K562 (cell line): Measurements from ENCODE around the gene NKAPL. TPM values are rescaled to one million over a fixed set of nuclear protein-coding genes. Genes with fewer than 3 reads are reported as not detected.

Experiments
- C11orf30 ChIP-seq: fragments of 450-650 bp; IDR thresholded peaks from 2 replicates; pipeline ENCODE4 v1.6.1; 2016; ENCODE audit warnings: low read depth, mild to moderate bottlenecking
- FOXO4 ChIP-seq: fragments of 450-650 bp; formaldehyde crosslinking; IDR thresholded peaks from 2 replicates; pipeline ENCODE4 v1.4.0; 2020; ENCODE audit warnings: mild to moderate bottlenecking, moderate library complexity
- GTF2B ChIP-seq: IDR thresholded peaks from 2 replicates; pipeline ENCODE4 v1.6.1; 2011; ENCODE audit not compliant: insufficient read length; ENCODE audit errors: extremely low read depth
- HBP1 ChIP-seq: fragments of 450-650 bp; formaldehyde crosslinking; IDR thresholded peaks from 2 replicates; pipeline ENCODE4 v1.4.0; 2022; ENCODE audit warnings: missing genetic modification characterization
- ILF3 ChIP-seq: fragments of 450-650 bp; IDR thresholded peaks from 2 replicates; pipeline ENCODE4 v1.6.1; 2018; ENCODE audit warnings: antibody characterized with exemption, mild to moderate bottlenecking, moderate library complexity, borderline replicate concordance
- MBD2 ChIP-seq: sonication (generic); IDR thresholded peaks from 2 replicates; pipeline ENCODE4 v1.6.1; 2016; ENCODE audit warnings: low read depth, borderline replicate concordance
- PRPF4 ChIP-seq: fragments of 200-400 bp; formaldehyde crosslinking; IDR thresholded peaks from one replicate; pipeline ENCODE4 v1.6.1; 2017; ENCODE audit warnings: low read length, low read depth, mild to moderate bottlenecking; ENCODE audit not compliant: insufficient read depth, poor library complexity, severe bottlenecking
- PYGO2 ChIP-seq: fragments of 450-650 bp; IDR thresholded peaks from 2 replicates; pipeline ENCODE4 v1.6.1; 2016; ENCODE audit warnings: mild to moderate bottlenecking, missing genetic modification characterization, moderate library complexity, missing compliant biosample characterization
- SMAD4 ChIP-seq: fragments of 250-450 bp; sonication (Bioruptor Pico); conservative IDR thresholded peaks from 2 replicates; pipeline ENCODE4 v1.8.0; 2021; ENCODE audit warnings: inconsistent platforms, mild to moderate bottlenecking, moderate library complexity
- SREBF2 ChIP-seq: sonication (generic); formaldehyde crosslinking; IDR thresholded peaks from 2 replicates; pipeline ENCODE4 v1.4.0; 2020; ENCODE audit warnings: mild to moderate bottlenecking, missing genetic modification reagents
- TCF7 ChIP-seq: sonication (generic); IDR thresholded peaks from 2 replicates; pipeline ENCODE4 v1.6.1; 2016; ENCODE audit warnings: antibody characterized with exemption, borderline replicate concordance
- TSC22D4 ChIP-seq: fragments of 450-650 bp; IDR thresholded peaks from 2 replicates; pipeline ENCODE4 v1.6.1; 2016; ENCODE audit warnings: missing genetic modification characterization, missing biosample characterization, control low read depth
- ZBTB12 ChIP-seq: fragments of 250-450 bp; sonication (Bioruptor Pico); IDR thresholded peaks from 2 replicates; pipeline ENCODE4 v1.4.0; 2020
- ZBTB49 ChIP-seq: sonication (generic); formaldehyde crosslinking; IDR thresholded peaks from 2 replicates; pipeline ENCODE4 v1.8.0; 2022; ENCODE audit warnings: missing genetic modification reagents, mild to moderate bottlenecking, borderline replicate concordance
- ZHX1 ChIP-seq: fragments of 150-350 bp; conservative IDR thresholded peaks from 2 replicates; pipeline ENCODE4 v1.6.1; 2014; ENCODE audit warnings: low read length
- ZNF224 ChIP-seq: sonication (generic); formaldehyde crosslinking; IDR thresholded peaks from 2 replicates; pipeline ENCODE4 v1.8.0; 2022; ENCODE audit warnings: mild to moderate bottlenecking, missing genetic modification reagents
- ZNF282 ChIP-seq: sonication (generic); formaldehyde crosslinking; IDR thresholded peaks from 2 replicates; pipeline ENCODE4 v1.8.1; 2023; ENCODE audit warnings: missing genetic modification reagents
- polyA plus RNA-seq, 8 experiments: library from polyadenylated mRNA; depleted of rRNA in 4 of 8; stranded (reverse) in 5 of 8; unstranded in 3 of 8; fragments of >200 nt; fragmentation: Nextera tagmentation in 2 of 8; fragmentation: Illumina TruSeq in 1 of 8; extraction: Ambion mirVana in 2 of 8; extraction: Trizol in 1 of 8; gene quantifications; 2 replicates each; pipeline versions ENCODE4 v1.2.1 to v1.2.3, GENCODE V29; 2011 to 2014; ENCODE audit warnings: inconsistent platforms in 1 of 8, missing spikeins in 1 of 8
- total RNA-seq, 7 experiments: library from RNA; depleted of rRNA in 6 of 7; stranded (reverse); fragments of >200 nt in 6 of 7; fragmentation: Illumina TruSeq in 2 of 7; extraction: Trizol in 2 of 7; gene quantifications; 2 replicates each; pipeline versions ENCODE4 v1.2.1 to v1.2.3, GENCODE V29; 2011 to 2021; ENCODE audit warnings: low replicate concordance in 1 of 7

The NKAPL gene
- total and polyA plus RNA-seq, 9 of the 15 experiments (the other 6 are each of a cell fraction or from before 2014, with no cell fraction given): not detected

GRCh38 chr6:28225056-28225834 is 33.9 kb upstream of the NKAPL start, which contains the start of gene ZSCAN9 (continued):
- TF ChIP-seq TCF7 (peak; percentile 91), ZBTB49 (CRISPR knock-in tag) (no peak), C11orf30 (peak; percentile 91), ZNF282 (CRISPR knock-in tag) (no peak), ILF3 (no peak), MBD2 (peak; percentile 87), PYGO2 (no peak), ZNF224 (CRISPR knock-in tag) (no peak), GTF2B (peak; percentile 56), SMAD4 (CRISPR knock-in tag) (peak; percentile 73), FOXO4 (CRISPR knock-in tag) (no peak), TSC22D4 (no peak), HBP1 (no peak; the same call in 1 of the 2 replicates), ZBTB12 (CRISPR knock-in tag) (no peak), PRPF4 (no peak), ZHX1 (0 out of 2 replicates have a peak, but pooled peaks have one; percentile 72), SREBF2 (CRISPR knock-in tag) (no peak)
